BJ (cell line): Measurements from ENCODE around the gene KHSRP. TPM values are rescaled to one million over a fixed set of nuclear protein-coding genes. Genes with fewer than 3 reads are reported as not detected.
A peak's percentile ranks its signal among the peaks of the same experiment; 100 is the strongest.

Experiments used
- CTCF ChIA-PET: fragments of 350-600 bp; formaldehyde crosslinking; extraction: SDS; loops from one replicate; lab custom pipeline; 2021; ENCODE audit warnings: antibody characterized with exemption, inconsistent platforms; lab: Yijun Ruan, JAX
- POLR2A ChIA-PET: fragments of 300-600 bp; sonication (Branson Sonifier 250); formaldehyde crosslinking; extraction: SDS; loops from one replicate; lab custom pipeline; 2021; ENCODE audit warnings: antibody characterized with exemption; lab: Charles Lee
- DNase-seq: peaks from one replicate; pipeline ENCODE4 v3.0.0-alpha.2; 2011; ENCODE audit warnings: low read depth
- H3K27me3 ChIP-seq: 2 replicates; pipeline ENCODE4 v1.6.0; 2011; ENCODE audit warnings: low read length; ENCODE audit not compliant: control insufficient read depth, insufficient read depth
- H3K36me3 ChIP-seq: 2 replicates; pipeline ENCODE4 v1.5.1; 2011; ENCODE audit warnings: low read length; ENCODE audit not compliant: control insufficient read depth, insufficient read depth
- H3K4me3 ChIP-seq: 2 replicates; pipeline ENCODE4 v1.5.1; 2011; ENCODE audit warnings: low read depth, mild to moderate bottlenecking, control low read depth, low read length
- CTCF ChIP-seq: IDR thresholded peaks from 2 replicates; pipeline ENCODE4 v1.5.1; 2011; ENCODE audit warnings: low read depth, mild to moderate bottlenecking, control low read depth, inconsistent platforms, low read length, moderate library complexity; ENCODE audit not compliant: insufficient read depth
- polyA plus RNA-seq: library from polyadenylated mRNA; depleted of rRNA; stranded (reverse); fragments of >200 nt; gene quantifications from 2 replicates; pipeline ENCODE4 v1.2.3, GENCODE V29; 2011

KHSRP gene
- polyA plus RNA-seq, 1 experiment, result 68.7 TPM

GRCh38 chr19:6393983-6394412 lies 30.6 kb downstream of the KHSRP start:
- no peak for DNase-seq
- Histone ChIP-seq H3K4me3 (peak overlapping the region; percentile 91), H3K36me3 (peaks cover 5% of the 10 kb centered on the region), H3K27me3 (no peaks in the 10 kb centered on the region)
- ChIA-PET CTCF (interaction anchor here (0.7 to 1.5 kb wide), 4 partner anchors 19 to 56 kb away, joined by 3 read pairs; partner anchors contain the start of gene KHSRP), POLR2A (interaction anchor here (0.6 kb wide), 1 partner anchor 327 kb away, joined by 5 read pairs; no protein-coding TSS in a partner anchor)
- TF ChIP-seq CTCF, result no peak

GRCh38 chr19:6393074-6393982 lies 31.3 kb downstream of the KHSRP start, which contains the start of gene GTF2F1:
GTF2F1 (minus strand) TSS chr19:6393164; CDS start chr19:6392995, 169 bp downstream.
- Histone ChIP-seq H3K36me3 (peaks cover 8% of the 10 kb centered on the region), H3K4me3 (peak within 1 kb of the TSS; percentile 91), H3K27me3 (no peaks in the 10 kb centered on the region)
- peak; percentile 46 for TF ChIP-seq CTCF
- POLR2A ChIA-PET, result interaction anchor here (0.6 kb wide), 2 partner anchors 24 to 328 kb away, joined by 3 to 5 read pairs; no protein-coding TSS in a partner anchor
- peak; percentile 71 for DNase-seq
- CTCF ChIA-PET, result interaction anchor here (0.7 to 1.5 kb wide), 4 partner anchors 18 to 55 kb away, joined by 3 read pairs; partner anchors contain the start of gene KHSRP

- POLR2A ChIA-PET, result no interaction called here
These were observed 32.2 kb downstream of the KHSRP start for GRCh38 chr19:6392221-6393073.

GRCh38 chr19:6387372-6387771 lies 37.2 kb downstream of the KHSRP start:
- DNase-seq, result no peak
- H3K27me3 ChIP-seq, result no peaks in the 10 kb centered on the region
- TF ChIP-seq CTCF, result no peak
- peaks cover 34% of the 10 kb centered on the region for H3K36me3 ChIP-seq
- no peak overlapping the region for H3K4me3 ChIP-seq
- ChIA-PET CTCF (no interaction called here), POLR2A (no interaction called here)

More at GRCh38 chr19:6392221-6393073, 32.2 kb downstream of the KHSRP start:
- no peak for DNase-seq
- H3K4me3 ChIP-seq, result peak overlapping the region; percentile 91
- TF ChIP-seq CTCF, result no peak
- H3K27me3 ChIP-seq, result no peaks in the 10 kb centered on the region
- CTCF ChIA-PET, result interaction anchor here (1.4 to 1.5 kb wide), 2 partner anchors 17 to 25 kb away, joined by 3 read pairs; no protein-coding TSS in a partner anchor
- peaks cover 12% of the 10 kb centered on the region for H3K36me3 ChIP-seq
